GM13976 (cell line): ENCODE results near the gene NKD1.

Source experiments
- DNase-seq: peaks from one replicate; pipeline ENCODE4 v3.0.0; 2012; ENCODE audit warnings: low spot score
- in situ Hi-C: fragments of 300-500 bp; cut with MboI; formaldehyde crosslinking; loops from one replicate; pipeline ENCODE4 v1.12.0; 2022; ENCODE audit warnings: low sequenced_read_pairs, mixed read lengths, inconsistent platforms; ENCODE audit not compliant: unreplicated experiment
- TF ChIP-seq, protein P1 (sequence below): IDR thresholded peaks from 2 replicates; pipeline ENCODE4 v1.5.1; 2012; ENCODE audit warnings: borderline replicate concordance, mild to moderate bottlenecking; ENCODE audit not compliant: insufficient read depth; ENCODE audit errors: extremely low read depth, missing control alignments, control extremely low read depth

The NKD1 gene

GRCh38 chr16:50583211-50583610 is 35.0 kb downstream of the NKD1 start:
- in situ Hi-C loops = no loop called here
- DNase-seq = no peak
- TF ChIP-seq, protein P1, sequence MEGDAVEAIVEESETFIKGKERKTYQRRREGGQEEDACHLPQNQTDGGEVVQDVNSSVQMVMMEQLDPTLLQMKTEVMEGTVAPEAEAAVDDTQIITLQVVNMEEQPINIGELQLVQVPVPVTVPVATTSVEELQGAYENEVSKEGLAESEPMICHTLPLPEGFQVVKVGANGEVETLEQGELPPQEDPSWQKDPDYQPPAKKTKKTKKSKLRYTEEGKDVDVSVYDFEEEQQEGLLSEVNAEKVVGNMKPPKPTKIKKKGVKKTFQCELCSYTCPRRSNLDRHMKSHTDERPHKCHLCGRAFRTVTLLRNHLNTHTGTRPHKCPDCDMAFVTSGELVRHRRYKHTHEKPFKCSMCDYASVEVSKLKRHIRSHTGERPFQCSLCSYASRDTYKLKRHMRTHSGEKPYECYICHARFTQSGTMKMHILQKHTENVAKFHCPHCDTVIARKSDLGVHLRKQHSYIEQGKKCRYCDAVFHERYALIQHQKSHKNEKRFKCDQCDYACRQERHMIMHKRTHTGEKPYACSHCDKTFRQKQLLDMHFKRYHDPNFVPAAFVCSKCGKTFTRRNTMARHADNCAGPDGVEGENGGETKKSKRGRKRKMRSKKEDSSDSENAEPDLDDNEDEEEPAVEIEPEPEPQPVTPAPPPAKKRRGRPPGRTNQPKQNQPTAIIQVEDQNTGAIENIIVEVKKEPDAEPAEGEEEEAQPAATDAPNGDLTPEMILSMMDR = no peak

DNA sequence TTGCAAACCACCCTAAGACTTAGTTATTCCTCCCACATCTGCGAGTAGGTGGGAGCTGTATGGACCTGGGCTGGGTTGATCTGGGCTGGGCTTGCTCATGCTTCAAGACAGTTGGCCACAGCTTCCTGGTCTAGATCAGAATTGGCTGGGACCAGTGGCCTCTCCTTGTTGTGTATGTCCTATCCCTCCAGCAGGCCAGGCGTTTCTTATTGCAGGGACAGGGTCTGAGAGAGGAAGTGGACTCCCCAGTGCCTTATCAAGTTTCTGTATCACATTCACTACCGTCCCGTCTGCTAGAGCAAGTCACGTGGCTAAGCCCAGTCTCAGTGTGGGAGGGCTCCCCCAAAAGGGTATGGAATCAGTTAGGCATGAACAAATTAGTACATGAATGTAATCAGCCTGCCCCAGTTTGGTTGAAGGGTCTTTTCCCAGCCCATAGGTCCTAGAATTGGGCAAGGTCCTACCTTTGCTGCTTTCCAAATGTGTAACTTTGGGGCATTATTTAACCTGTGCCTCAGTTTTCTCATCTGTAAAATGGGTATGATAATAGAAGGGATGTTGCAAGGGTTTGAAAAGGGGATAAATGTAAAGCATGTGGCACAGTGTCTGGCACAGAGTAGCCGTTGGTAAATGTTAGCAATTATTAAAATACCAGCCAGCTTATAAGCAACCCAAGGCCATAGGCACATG is 36.0 kb downstream of the NKD1 start:
- TF ChIP-seq, protein P1 = no peak
- peak; percentile 67 for DNase-seq
- in situ Hi-C loops = no loop called here

DNA sequence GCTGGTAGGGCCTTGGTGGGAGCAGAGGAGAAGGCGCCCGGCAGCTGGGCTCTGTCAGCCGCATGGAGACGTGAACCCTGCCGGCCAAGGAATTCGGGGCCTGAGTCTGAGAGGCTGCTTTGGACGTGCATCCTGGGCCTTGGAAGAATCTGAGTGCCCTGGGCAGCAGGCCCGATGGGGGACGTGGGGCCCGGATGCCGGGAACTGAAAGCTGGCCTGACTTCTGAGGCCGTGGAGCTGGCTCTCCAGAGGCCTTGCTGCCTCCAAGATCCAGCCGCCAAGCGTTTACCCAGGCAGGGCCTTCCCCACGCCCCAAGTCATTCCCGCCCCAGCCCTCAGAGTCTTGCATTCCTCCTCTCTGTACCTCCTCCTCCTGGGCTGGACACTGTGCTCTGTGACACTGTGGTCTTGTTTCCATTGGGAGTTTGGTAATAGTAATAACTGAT is 37.2 kb downstream of the NKD1 start:
- in situ Hi-C loops = no loop called here
- TF ChIP-seq, protein P1 = no peak

GRCh38 chr16:50587543-50587942 is 39.3 kb downstream of the NKD1 start:
- DNase-seq = no peak
- TF ChIP-seq, protein P1 = no peak
- in situ Hi-C loops = no loop called here

More for the DNA sequence above, 37.2 kb downstream of the NKD1 start:
- DNase-seq = no peak

GRCh38 chr16:50588276-50588675 is 40.1 kb downstream of the NKD1 start:
- in situ Hi-C loops = no loop called here
- DNase-seq = no peak
- TF ChIP-seq, protein P1 = no peak

- DNase-seq = no peak
- TF ChIP-seq, protein P1 = no peak
- in situ Hi-C loops = no loop called here
Observed at GRCh38 chr16:50591209-50591608, 43.0 kb downstream of the NKD1 start.
